Measurements from ENCODE around the gene RASIP1. TPM values are rescaled to one million over a fixed set of nuclear protein-coding genes. Genes with fewer than 3 reads are reported as not detected.

RASIP1 gene
- total and polyA plus RNA-seq, 2 of the 8 experiments (the other 6 are each of a cell fraction or from before 2014, with no cell fraction given) = 9.3 to 11.4 TPM

DNA sequence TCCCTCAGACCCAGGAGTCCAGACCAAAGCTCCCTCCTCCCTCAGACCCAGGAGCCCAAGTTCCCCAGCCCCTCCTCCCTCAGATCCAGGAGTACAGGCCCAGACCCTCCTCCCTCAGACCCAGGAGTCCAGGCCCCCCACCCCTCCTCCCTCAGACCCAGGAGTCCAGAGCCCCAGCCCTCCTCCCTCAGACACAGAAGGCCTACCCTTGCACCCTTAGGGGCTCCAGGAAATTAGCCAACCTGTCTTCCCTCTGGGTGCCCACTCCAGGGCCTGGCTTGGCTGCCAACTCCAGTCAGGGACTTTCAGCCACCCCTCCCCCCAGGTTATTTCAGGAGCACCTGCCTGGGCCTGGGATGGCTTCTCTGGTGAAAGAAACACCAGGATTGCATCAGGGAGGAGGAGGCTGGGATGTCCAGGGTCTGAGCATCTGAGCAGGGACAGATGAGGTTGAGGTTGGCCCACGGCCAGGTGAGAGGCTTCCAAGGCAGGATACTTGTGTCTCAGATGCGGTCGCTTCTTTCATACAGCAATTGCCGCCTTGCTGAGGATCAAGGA, 14.8 kb upstream of the RASIP1 start, which contains the start of gene FGF21 (continued):
- no peak for TF ChIP-seq BCL11A (IDR thresholded peaks at IDR 0.05; ENCODE audit: low read depth in 2 of 2, low read length in 2 of 2)
- TF ChIP-seq SP1 (IDR thresholded peaks at IDR 0.05; ENCODE audit: low read depth, low read length) = 0 out of 2 replicates have a peak, but pooled peaks have one; percentile 22
- TF ChIP-seq CEBPB (IDR thresholded peaks at IDR 0.05; ENCODE audit: low read depth, low read length) = peak; percentile 80
- TF ChIP-seq TBP (IDR thresholded peaks at IDR 0.05; ENCODE audit: low read depth, low read length) = 0 out of 2 replicates have a peak, but pooled peaks have one; percentile 37
- no peak for TF ChIP-seq RFX5 (IDR thresholded peaks at IDR 0.05; ENCODE audit: borderline replicate concordance, low read depth, low read length)

Data from H1 (cell line).